GM10847 (cell line): ENCODE results near the gene ITGA2B.

Source experiments
- POLR2A ChIP-seq: IDR thresholded peaks from 2 replicates; pipeline ENCODE4 v1.6.1; 2011; ENCODE audit not compliant: insufficient read length; ENCODE audit errors: extremely low read depth

ITGA2B gene

DNA sequence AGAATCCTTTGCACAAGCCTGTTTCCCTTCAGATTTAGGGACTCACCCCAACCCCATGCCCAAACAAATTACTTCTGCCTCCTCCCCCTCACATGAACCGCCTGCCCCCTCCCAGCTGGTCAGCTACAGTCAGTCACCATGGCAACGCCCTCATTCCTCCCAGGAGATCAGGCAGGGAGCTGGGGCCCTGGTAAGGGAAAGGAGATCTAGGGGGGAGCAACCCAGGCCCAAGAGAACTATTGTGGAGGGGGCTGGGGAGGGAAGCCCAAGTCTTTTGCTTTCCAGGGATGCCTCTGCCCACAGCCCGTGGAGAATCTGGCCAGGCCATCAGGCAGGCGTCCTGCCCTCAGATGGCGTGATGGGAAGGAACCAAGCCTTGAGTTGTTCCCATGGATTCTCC is 28.6 kb downstream of the ITGA2B start:
- no peak for TF ChIP-seq POLR2A

DNA sequence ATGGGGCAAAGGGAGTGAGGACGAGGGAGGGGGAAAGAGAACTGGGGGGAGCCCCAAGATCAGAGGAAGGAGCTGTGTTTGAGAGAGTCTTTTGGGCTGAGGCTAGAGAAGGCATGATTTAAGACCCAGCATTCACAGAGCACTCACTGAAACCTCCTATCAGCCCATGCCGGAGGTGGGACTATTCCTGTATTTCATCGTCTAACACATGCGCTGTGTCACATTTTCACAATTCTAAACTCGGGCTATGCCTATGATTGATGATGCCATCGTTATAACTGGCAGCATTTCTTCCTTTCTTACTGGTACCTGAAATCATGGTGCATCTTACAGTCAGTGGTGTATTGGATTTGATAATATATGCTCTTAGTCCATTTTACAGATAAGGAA is 29.3 kb downstream of the ITGA2B start:
- no peak for TF ChIP-seq POLR2A

DNA sequence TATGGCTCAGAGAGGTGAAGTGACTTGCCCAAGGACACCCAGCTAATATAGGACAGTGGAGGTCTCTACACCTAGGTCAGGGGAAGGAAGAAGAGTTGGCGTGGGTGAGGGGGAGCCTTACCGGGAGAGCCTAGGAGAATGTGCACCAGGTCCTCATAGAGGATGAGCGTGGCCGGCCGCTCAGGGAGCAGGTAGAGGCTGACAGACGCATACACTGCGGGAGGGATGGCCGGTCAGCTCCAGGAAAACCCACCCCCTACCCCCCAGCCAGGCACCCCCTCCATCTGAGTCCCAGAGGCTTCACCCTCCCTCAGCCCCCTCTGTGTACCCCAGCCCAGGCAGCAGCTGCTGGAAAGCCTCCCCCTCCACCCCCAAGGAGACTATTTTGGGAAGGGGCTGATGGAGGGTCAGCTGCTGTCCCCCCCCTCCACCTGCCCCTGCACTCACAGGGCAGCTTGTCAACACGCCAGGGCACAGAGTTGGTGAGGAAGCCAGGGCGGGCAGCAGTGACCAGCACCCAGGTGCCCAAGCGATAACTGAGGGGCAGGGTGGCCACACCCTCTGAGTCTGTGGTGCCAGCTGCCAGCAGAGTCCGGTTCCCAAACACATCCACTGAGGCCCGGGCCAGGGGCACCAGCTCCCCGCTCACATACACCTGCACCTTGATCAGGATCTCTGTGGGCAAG is 29.8 kb downstream of the ITGA2B start:
- TF ChIP-seq POLR2A = no peak

DNA sequence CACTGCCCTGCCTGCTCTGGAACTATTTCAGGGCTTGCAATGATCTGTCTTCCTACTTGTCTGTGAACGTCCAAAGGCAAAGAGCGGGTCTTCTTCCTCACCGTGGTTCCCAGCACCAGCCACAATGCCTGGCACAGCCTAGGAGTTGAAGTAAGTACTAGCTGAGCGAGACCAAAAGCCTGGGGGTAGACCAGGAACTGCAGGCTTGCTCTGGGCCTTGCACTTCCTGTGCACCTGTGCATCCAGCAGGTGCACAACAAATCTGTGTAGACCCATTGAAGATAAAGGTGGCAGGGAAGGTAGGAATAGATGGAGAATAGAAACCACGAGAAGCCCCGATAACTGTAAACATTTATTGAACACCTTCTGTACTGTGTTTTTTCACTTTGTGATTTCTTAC is 30.4 kb downstream of the ITGA2B start:
- no peak for TF ChIP-seq POLR2A

DNA sequence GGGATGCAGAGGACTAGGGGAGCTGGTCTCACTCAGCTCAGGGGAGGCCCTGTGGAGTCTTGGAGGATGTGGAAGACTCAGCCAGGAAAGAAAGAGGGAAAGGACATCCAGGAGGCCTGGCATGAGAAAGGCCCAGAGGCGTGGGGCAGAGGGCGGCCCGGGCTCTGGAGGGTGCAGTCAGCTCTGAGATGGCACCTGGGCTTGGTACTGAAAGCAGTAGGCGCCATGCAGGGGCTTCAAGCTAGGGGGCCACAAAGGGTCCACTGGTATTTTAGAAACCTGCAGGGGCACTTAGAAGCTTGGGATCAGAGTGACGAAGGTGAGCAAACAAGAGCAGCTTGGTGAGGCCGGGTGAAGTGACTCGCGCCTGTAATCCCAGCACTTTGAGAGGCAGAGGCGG is 31.4 kb downstream of the ITGA2B start:
- TF ChIP-seq POLR2A = no peak

DNA sequence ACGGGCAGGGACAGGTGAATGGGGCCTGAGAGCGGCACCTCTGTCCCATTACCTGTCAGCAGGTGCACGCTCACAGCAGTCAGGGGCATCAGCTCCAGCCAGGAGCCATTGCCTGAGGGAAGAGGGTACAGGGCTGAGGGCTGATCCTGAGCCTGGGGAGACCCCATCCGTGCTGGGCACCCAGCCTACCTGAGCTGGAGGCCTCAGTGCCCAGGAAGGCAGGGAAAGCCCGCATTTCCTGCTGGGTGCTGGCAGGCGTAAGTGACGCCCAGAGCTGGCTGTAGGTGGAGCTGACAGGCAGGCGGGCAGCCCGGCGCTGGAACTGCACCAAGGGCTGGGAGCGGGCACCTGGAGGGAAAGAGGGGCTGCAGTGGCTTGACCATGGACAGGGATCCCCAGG is 33.2 kb downstream of the ITGA2B start:
- TF ChIP-seq POLR2A = no peak

DNA sequence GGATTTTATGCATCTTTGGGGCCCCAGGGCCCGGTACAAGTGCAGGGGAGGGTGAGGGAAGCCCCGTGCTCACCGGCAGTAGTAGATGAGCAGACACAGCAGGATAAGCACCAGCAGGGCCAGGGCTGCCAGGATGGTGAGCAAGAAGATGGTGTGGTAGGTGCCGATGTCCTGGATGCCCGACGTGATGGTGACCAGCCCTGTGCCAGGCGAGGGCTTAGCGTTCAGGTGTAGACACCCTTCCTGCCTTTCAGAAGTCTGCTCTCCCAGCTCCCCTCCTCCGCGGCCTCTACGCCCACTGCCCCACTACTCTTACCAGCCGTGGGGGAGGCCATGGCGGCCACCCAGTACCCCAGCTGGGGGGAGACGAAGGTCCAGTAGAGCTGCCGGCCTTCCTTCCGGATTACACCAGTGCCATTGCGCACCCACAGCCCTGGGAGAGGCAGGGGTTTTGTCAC is 33.8 kb downstream of the ITGA2B start:
- TF ChIP-seq POLR2A = no peak

DNA sequence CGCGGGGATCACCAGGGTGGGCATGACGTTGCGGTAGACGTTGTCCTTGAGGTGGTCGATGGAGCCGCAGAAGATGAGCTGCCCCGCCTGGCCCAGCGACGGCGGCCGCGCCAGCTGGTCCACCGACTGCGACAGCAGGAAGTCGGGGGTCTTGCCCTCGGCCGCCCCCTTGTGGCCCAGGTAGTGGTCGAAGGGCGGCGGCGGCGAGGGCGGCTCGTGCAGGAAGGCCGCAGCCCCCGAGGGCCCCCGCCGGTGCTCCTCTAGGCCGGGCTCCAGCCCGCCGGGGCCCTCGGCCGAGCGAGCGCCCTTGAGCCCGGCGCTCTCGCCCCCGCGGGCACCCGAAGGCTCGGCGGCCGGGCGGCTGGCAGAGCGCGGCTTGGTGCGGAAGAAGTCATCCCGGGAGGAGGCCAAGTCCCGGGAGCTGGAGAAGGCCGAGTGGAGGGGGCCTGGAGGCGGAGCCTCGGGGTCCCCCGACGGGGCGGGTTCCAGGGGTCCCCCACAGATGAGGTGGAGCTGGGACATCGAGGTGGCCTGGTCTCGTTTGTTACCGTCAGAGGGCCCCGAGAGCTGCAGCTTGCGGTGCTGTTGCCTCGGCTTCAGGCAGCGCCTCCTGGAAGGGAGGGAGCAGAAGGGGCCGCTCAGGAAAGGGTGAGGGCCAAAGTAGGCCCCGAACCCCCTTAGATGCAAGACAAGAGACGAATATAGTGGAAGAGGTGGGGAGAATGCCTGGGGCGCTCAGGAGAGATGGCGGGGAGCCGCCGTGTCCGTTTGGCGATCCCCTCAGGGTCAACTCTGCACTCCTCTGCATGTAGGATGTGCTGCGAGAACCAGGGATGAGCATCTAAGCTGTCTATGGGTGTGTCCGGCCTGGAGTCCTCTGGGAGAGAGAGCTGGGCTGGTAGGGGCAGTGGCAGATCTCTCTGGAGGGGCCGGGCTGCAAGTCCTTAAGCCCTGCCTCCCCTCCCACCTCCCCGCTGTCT is 34.6 kb downstream of the ITGA2B start:
- TF ChIP-seq POLR2A = no peak

DNA sequence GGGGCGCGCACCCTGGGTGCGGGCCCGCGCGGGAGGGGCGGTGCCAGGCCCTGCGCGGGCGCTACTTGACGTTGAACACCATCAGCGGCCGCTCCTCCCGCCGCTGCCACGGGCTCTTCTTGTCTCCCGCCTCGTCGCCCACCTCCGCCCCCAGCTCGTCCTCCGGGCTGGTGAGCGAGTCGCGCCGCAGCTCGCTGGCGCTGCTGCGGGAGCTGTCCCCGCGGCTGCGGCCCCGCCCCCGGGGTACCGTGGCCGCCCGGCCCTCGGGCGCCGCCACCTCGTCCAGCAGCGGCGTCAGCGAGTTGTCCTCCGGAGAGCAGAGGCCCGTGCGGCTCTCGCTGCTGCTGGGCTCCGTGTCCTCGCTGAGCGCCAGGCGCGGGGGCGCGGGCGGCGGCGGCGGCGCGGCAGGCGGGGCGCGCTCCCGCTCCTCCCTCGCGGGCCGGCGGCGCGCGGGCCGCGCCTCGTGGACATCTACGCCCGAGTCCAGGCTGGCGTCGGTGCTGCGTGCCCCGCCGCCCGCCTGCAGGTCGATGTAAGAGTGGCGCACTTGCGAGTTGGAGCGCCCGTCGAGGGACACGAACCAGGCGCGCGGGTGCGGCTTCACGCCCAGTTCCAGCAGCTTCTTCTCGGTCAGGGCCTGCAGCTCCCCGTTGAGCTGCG is 35.6 kb downstream of the ITGA2B start:
- TF ChIP-seq POLR2A = no peak

DNA sequence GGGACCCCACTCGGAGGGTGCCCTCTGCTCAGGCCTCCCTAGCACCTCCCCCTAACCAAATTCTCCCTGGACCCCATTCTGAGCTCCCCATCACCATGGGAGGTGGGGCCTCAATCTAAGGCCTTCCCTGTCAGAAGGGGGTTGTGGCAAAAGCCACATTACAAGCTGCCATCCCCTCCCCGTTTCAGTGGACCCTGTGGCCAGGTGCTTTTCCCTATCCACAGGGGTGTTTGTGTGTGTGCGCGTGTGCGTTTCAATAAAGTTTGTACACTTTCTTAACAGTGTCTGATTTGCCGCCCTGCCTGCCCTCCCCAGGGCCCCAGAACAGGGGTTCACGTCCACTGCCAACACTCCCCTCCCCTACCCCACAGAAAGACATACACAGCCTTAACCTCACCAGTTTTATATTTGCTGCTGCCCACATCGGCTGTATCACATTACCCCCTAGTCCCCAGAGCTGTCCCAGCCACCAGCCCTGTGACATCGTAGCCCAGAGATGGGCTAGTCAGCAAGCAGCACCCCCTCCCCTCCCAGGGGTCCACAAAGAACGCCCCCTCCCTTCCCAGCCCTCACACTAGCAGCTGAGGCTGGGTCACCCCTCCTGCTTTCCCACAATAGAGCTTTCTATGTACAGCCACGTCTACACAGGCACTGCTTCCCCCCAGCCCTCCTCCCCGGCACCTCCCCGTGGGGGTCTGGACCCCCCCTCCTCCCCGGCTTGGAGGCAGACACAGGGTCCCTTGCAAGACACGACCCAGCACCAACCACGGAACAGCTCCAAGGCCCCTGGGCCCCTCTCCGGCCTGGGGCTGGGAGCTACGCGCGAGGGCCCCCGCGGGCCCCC is 36.4 kb downstream of the ITGA2B start:
- no peak for TF ChIP-seq POLR2A

DNA sequence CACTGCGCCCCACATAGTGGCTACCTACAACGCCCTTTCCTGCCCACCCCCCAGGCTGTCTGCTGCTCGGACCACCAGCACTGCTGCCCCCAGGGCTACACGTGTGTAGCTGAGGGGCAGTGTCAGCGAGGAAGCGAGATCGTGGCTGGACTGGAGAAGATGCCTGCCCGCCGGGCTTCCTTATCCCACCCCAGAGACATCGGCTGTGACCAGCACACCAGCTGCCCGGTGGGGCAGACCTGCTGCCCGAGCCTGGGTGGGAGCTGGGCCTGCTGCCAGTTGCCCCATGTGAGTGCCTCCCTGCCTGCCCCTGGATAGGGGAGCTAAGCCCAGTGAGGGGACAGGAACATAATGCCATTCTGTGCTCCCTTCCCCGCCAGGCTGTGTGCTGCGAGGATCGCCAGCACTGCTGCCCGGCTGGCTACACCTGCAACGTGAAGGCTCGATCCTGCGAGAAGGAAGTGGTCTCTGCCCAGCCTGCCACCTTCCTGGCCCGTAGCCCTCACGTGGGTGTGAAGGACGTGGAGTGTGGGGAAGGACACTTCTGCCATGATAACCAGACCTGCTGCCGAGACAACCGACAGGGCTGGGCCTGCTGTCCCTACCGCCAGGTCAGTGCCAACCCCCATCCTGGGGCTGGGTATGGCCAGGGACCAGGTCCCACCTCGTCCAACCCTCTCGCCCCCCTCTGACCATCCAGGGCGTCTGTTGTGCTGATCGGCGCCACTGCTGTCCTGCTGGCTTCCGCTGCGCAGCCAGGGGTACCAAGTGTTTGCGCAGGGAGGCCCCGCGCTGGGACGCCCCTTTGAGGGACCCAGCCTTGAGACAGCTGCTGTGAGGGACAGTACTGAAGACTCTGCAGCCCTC is 37.3 kb downstream of the ITGA2B start:
- no peak for TF ChIP-seq POLR2A

DNA sequence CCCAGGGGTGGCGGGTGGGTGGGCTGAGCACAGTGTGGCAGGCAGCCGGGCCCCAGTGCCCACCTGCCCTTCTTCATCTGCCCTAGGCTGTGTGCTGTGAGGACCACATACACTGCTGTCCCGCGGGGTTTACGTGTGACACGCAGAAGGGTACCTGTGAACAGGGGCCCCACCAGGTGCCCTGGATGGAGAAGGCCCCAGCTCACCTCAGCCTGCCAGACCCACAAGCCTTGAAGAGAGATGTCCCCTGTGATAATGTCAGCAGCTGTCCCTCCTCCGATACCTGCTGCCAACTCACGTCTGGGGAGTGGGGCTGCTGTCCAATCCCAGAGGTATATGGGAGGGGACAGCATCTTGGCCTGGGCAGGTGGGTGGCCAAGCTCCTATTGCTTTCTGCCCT is 38.0 kb downstream of the ITGA2B start:
- no peak for TF ChIP-seq POLR2A

DNA sequence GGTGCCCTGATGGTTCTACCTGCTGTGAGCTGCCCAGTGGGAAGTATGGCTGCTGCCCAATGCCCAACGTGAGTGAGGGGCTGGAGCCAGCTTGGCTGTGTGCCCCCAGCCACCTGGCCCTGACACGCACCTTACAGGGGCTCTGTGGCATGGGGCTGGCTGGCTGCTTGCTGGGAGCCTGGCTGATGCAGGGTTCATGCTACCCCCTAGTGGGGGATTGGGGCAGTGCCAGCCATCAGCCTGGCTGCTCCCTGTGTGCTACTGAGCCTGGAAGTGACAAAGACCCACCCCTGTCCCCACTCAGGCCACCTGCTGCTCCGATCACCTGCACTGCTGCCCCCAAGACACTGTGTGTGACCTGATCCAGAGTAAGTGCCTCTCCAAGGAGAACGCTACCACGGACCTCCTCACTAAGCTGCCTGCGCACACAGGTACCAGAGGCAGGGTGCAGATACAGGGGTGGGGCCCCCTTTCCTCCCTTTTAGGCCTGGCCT is 38.7 kb downstream of the ITGA2B start:
- no peak for TF ChIP-seq POLR2A
